Activated T-helper 9 cell treated with anti-CD3 and anti-CD28 coated beads, Interleukin-2, amount 50 U/mL, for 16 hours (primary cell): Measurements from ENCODE around the gene ZNF804A.
"Not testable (repeated sequence)": the region's sequence is repeated elsewhere in the genome, so short reads cannot be mapped to it uniquely, and the experiment has no call there.

Source experiments
- DNase-seq: peaks from one replicate; pipeline ENCODE4 v3.0.0-alpha.2; 2020; ENCODE audit warnings: low read depth

The ZNF804A gene

DNA sequence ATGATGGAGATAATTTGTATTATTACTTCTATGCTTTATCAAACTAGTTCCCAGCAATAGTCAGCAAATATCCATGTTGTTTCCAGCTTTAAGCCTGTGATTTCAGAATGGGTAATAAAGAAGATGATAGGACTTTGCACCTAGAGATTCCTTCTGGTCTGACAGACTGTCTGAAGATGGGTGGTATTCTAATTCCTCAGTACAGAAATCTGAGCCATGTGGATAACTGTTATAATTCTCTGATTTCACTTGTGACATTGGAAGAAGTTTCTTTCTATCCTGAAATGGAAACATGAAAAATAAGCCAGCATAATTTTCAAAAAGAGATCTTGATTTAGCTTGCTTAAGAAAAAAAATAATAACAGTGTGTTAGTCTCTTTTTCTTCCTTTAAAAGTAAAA, 130.1 kb downstream of the ZNF804A start:
- DNase-seq = no peak

DNA sequence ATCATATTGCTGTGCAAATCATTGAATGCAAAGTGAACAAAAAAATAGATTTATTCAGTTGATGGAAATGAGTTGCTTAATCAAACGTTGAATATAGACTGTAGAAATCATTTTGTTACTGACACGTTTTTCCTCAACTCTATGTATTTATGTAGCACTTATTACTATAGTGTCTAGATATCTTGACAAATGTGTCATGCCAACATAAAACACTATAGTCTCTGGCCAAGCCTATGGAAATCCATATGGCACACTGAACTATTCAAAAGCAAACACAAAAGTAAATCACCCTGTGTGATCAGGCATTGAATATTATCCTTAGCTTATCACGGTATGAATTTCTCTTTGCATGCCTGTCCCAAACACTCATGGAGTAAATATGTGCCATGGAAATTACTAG, 131.3 kb downstream of the ZNF804A start:
- no peak for DNase-seq

DNA sequence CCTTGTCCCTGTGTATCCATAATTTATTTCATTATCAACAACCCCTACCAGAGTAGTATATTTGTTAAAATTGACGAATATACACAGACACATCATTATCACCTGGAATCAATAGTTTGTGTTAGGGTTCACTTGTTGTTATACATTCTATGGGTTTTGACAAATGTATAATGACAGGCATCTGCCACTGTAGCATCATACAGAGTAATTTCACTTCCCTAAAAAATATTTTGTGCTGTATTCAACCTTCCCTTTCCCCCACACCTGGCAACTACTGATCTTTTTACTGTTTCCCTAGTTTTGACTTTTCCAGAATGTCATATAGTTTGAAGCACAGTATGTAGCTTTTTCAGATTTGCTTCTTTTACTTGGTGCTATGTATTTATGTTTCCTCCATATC, 132.0 kb downstream of the ZNF804A start:
- DNase-seq = no peak

DNA sequence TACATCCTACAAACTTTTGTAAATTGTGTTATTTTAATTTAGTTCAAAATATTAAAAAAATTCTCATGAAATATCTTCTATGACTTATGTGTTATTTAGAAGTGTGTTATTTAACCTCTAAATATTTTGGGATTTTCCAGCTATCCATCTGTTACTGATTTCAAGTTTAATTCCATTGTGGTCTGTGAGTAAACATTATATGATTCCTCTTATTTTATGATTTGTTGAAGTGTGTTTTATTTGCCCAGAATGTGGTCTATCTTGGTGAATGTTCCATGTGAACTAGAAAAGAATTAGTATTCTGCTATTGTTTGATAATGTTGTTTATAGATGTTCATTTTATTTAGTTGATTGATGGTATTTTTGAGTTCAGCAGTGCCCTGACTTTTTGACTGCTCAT, 136.0 kb downstream of the ZNF804A start:
- no peak for DNase-seq

DNA sequence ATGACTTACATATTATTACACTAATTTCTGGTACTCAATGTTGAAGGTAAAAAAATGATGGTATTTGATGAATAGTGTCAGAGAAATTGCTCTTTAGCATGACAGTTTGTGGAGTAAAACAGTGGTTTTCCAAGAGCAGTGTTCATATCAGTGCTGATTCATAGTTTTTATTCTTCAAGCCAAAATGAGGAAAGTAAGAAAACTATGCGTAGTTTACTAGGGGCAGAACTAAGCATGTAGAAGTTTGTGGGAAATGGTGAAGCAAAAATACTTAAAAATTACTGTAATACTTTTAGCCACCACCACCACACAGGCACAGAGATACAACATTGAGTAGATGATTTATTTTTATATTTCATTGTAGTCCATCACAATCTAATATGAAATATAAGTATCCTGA, 137.3 kb downstream of the ZNF804A start:
- no peak for DNase-seq

DNA sequence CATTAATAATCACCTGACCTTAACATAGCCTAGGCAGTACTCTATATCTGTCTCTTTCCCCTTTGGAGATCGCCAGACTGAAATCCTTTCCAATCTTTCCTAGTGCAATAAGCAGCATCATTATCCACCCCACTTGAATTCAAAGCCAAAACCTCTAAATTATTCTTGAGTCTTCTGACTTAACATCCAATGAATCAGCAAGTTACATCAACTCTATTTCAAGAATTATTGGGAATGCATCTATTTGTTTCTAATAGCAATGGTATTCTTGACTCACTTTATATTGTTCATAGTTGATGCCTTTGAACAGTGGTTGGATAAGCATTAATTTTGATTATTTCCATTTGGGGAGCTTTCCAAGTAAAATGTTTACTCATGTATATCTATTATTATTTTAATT, 144.8 kb downstream of the ZNF804A start:
- DNase-seq = no peak

DNA sequence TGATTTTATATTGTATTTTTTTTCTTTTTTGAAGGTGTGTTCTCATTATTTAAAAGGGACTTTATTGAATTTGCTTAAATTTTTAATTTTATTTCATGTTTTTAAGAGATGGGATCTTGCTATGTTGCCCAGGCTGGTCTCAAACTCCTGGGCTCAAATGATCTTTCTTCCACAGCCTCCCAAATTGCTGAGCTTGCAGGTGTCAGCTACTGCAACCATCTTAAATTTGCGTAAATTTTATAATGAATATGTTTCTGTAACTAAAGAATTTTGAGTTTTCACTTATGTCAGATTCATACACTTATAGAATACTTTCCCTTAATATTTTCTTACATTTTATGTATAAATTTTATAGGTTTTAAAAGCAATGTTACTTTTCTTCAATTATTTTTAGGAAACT, 157.8 kb downstream of the ZNF804A start:
- DNase-seq = no peak

DNA sequence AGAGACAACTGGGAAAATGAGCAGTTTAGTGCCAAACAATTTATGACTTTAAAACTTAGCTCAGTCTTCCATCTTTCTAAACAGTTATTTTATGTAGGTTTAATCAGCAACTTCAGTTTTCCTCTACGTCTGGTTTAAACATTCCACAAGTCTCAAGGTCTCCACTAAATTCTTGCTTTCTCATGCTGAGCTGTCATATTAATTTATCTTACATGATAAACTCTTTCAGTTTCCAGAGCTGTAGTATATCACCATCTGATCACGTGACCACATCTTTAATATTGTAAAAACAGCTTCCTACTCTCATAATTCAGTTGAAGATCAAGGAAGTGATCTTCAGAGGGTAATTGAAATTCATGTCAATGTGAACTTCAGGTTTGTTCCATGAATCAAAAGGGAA, 158.6 kb downstream of the ZNF804A start:
- no peak for DNase-seq

DNA sequence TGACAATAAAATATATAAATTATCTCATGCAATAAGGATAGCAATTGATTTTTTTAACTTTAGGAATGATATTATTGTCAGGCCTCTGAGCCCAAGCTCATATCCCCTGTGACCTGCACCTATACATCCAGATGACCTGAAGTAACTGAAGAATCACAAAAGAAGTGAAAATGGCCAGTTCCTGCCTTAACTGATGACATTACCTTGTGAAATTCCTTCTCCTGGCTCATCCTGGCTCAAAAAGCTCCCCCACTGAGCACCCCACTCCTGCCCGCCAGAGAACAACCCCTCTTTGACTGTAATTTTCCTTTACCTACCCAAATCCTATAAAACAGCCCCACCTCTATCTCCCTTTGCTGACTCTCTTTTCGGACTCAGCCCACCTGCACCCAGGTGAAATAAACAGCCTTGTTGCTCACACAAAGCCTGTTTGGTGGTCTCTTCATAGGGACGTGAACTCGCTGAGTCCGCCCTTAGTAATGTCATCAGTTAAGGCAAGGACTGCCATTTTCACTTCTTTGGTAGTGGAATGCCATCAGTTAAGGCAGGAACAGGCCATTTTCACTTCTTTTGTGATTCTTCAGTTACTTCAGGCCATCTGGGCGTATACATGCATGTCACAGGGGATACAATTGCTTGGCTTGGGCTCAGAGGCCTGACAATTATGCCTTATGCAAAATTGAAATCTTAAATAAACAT, 161.4 kb downstream of the ZNF804A start:
- not testable (repeated sequence) for DNase-seq

DNA sequence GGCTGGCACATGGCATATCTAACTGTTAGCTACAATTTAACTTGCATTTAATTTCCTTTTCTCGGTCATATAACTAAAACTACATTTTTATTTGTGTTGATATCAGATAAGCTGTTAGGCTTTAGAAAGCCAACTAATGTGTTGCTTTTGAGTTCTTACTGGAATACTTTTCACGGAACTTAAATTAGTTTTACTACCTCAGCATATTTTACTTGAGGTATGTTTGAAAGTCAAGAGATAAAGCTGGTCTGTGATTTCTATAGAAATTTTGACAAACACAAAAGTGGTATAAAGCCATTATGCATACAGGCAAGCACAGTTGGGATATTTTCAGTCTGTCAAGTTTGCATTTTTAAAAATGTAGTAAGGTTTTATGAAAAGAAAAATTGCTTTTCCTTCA, 162.6 kb downstream of the ZNF804A start:
- no peak for DNase-seq

DNA sequence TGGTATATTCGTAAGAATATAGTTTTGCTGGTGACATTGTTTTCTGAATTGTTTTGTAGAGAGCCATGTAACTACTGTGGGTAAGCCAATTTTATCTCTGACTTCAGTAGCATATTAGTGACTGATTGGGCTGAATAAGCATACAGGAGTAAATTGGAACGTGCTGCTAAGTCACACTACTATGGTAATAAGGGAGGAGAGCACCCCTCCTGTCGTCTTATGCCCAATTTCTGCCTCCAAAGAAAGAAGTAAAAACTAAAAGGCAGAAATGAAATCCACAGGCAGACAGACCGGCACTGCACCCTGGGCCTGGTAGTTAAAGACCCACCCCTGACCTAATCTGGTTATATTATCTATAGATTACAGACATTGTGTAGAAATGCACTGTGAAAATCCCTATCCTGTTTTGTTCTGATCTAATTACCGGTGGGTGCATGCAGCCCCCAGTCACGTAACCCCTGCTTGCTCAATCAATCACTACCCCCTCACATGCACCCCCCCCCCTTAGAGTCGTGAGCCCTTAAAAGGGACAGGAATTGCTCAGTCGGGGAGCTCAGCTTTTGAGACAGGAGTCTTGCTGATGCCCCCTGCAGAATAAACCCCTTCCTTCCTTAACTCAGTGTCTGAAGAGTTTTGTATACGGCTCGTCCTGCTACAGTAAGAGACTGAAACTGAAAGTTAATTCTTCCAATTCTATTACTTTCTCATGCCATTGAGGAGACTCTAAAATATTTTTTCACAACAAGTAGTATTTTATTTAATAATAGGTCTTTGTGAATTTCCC, 167.0 kb downstream of the ZNF804A start:
- DNase-seq = no peak

DNA sequence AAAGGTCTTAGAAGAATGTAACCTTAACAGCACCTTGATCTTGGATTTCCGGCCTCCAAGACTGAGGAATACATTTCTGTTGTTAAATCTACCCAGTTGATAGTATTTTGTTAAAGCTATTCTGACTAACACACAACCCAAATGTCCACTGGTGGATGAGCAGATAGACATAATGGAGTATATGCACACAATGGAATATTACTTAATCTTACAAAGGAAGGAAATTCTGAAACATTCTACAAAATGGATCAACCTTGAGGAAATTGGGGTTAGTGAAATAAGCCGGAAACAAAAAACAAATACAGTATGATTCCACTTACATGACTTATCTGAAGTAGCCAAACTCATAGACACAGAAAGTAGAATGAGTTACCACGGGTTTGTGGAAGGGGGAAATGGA, 168.7 kb downstream of the ZNF804A start:
- no peak for DNase-seq

DNA sequence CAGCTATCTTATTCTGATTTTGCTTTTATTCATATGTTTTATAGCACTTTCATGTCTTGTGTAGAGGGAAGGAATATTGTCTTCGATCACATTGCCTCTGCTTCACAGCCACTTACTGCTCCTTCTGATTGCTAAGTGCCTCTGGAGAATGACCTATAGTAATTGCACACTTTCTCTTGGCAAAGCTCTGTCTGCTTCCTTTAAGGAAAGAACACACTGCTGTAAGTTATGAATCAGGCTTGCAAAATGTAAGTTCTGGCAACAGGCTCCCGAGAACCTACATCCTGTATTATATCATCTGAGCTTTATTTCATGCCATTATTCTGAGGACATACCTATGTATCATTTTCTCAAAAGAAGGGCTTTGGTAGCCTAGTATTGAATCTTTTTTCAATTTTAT, 170.7 kb downstream of the ZNF804A start:
- DNase-seq = no peak

DNA sequence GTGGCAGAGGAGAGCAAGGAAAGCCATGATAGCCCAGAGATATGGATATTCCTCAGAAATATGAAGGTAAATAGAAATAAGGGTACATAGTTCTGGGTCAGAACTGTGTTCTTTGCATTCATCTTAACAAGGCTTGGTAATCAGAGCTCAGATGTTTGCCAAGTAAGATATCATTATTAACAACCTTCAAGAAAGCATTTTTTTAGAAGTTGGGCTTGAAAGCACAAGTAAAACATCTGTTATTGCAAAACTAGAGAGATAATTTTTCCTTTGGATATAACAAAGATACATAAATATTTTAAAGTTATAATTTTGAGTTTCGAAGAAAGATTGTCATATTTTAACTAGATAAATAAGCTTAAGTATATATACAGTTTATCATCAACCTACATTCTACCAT, 171.4 kb downstream of the ZNF804A start:
- DNase-seq = no peak

DNA sequence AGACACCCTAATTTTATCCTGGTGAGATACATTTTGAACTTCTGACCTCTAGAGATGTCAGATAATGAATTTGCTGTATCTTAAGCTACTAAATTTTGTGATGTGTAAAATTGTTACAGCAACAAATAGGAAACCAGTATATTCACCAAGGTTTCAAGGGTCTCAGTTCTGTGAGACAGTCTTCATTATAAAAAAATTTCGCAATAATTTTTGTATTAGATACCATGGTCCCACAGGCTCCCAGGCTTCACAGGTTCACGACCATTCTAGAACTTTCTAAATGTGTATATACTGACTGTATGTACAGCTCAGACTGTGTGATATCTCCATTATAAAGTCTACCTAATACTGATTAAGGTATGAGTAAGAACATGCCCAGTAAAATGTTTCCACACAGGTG, 181.4 kb downstream of the ZNF804A start:
- DNase-seq = no peak

DNA sequence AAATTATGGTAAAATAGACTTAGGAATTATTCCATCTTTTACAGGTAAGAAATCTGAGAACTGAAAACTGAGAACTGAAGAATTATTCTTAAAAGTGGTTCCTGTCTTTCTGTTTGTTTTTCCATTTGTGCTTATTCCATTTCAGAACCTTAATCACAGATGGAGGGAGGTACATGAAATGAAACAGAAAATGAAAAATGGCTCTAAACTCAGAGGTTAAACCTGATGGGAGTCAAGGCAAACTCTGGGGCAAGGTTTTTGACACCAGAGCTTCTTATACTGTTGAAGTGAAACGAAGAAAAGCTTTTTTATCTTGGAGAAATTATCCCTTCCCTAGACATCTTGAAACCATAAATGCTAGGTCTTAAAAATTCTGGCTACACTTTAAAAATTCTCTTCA, 182.1 kb downstream of the ZNF804A start:
- DNase-seq = no peak

DNA sequence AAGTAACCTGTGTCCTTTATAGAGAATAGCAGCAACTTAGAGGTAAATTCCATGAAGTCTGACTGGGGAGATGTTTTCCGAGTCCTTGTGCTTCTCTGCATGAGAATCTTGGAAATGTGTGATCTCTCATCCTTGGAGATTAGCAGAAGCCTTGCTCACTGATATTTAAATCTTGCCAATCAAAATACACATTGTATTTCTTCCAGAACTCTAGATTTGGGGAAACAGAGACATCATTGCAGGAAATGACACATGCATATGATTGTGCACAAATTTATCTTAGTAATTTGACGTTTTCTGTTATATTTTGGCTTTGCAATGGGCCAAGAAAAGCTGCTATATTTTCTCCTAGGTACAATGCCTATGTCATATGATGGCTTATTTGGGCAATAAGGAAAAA, 182.6 kb downstream of the ZNF804A start:
- DNase-seq = no peak

DNA sequence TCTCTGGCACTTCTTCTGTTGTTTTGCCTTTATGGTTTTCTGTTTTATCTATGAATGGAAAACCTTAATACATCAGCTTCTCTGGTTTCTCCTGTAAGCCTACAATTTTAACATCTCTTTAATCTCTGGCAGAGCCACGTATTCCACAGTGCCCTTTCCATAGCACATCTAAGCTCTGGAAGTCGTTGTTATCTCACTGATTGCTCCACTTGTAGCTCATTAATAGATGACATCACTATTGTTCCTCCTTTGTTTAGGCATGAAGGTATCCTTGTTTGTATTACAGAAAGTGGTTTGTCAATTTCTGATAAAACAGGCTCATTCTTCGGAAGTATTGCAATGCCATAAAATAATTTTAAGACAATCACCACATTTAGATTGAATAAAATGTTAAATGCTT, 185.2 kb downstream of the ZNF804A start:
- no peak for DNase-seq

DNA sequence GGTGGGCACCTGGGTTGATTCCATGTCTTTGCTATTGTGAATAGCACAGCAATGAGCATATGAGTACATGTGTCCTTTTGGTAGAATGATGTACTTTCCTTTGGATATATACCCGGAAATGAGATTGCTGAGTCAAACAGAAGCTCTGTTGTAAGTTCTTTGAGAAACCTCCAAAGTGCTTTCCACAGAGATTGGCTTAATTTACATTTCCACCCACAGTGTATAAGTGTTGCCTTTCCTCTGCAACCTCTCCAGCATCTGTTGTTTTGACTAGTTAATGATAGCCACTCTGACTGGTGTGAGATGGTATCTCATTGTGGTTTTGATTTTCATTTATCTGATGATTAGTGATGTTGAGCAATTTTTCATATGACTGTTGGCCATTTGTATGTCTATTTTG, 194.8 kb downstream of the ZNF804A start:
- no peak for DNase-seq

DNA sequence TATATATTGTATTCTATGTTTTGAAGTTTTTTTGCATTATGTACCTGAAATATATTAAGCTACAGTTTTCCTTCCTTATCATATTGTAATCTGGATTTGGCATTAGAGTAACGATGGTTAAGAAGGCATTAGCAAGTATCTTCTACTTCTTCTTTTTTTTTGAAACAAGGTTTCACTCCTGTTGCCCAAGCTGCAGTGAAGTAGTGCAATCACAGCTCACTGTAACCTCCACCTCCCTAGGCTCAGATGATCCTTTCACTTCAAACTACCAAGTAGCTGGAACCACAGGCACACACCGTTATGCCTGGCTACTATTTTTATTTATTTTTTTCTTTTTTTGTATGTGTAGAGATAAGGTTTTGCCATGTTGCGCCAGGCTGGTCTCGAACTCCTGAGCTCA, 201.1 kb downstream of the ZNF804A start:
- DNase-seq = no peak

DNA sequence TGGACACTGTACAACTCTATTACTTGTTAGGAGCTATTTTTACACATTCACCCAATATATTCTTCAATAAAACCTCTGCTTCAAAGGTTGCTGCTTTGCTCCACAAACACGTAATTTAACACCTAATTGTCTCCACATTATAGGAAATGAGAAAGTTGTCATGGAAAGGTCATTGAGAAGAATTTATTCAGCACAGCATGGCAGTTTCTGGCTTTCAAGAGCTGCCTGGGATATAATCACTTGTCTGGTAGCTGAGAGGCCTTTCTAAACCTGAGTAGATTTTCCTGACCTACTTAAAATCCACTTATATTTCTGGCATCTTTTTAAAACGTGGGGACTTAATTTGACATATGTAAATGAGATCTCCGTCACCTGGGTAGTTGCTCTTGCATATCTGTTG, 216.1 kb downstream of the ZNF804A start:
- DNase-seq = no peak

DNA sequence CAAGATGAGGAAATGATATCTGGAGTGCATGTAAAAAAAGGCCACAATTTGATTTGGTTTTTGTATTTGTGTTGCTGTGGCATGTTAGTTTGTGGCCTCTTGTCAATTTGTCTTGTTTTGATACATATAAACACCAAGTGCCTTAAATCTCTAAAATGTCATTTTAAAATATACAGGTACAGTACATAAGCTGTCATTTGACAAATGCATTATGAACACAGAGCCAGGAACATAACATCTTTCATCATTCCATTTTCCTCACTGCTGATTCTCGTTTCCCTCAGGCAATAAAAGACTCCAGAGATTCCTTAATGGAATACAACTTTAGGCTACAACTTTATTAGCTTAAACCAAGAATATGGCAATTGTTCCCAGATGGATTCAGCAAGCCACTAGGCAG, 217.5 kb downstream of the ZNF804A start:
- DNase-seq = no peak

DNA sequence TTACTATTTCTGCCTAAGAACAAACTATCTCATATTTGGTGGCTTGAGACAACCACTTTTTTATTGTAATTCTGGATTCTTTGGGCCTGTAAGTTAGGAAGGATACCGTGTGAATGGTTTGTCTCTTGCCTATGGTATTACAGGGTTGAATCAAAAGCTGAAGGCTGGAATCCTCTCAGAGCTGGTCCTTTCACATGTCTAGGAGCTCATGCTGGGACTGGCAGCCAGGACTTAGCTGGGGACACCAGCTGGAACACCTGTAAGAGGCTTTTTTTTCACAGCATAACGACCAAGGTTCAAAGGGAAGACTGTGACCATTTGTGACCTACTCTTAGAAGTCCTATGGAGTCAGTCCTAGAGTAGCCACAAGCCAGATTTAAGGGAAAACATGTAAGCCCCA, 226.3 kb downstream of the ZNF804A start:
- no peak for DNase-seq

DNA sequence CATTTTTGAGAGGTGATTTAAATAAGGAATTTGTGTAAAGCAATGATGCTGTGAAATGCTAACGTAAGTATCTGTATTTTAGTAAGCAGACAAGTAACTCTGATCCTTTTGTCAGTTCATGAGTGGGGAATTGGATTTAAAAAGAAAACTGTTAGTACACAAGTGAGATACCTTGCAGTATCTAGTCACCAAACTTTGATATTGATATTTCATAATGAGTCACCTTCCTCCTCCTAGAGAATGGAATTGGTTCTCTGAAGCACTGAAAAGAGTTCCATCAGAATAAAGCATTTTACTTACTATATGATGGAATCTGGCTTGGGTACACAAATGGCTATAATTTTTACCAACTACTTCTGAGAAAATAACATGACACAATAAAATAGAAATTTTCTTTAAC, 232.2 kb downstream of the ZNF804A start:
- DNase-seq = no peak
